ENCODE results near the gene TSHZ2.

DNA sequence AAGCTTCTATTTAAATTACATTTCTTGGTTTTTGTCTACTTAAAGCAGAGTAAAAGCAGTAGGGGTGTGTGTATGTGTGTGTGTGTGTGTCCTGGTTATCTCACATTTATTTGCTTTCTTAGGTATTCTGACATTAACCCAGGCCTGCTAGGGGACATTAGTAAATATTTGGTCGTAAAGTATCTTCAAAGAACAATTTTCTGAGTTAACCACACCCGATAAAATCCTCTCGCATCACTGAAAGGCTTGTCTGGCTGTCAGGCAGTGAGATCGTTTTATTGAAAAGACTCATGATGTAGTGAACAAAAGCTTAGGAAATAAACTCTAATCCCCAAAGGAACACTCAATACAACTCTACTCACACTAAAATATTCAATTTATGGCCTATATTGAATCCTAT lies 543.6 kb downstream of the TSHZ2 start:
- TF ChIP-seq, protein P1, sequence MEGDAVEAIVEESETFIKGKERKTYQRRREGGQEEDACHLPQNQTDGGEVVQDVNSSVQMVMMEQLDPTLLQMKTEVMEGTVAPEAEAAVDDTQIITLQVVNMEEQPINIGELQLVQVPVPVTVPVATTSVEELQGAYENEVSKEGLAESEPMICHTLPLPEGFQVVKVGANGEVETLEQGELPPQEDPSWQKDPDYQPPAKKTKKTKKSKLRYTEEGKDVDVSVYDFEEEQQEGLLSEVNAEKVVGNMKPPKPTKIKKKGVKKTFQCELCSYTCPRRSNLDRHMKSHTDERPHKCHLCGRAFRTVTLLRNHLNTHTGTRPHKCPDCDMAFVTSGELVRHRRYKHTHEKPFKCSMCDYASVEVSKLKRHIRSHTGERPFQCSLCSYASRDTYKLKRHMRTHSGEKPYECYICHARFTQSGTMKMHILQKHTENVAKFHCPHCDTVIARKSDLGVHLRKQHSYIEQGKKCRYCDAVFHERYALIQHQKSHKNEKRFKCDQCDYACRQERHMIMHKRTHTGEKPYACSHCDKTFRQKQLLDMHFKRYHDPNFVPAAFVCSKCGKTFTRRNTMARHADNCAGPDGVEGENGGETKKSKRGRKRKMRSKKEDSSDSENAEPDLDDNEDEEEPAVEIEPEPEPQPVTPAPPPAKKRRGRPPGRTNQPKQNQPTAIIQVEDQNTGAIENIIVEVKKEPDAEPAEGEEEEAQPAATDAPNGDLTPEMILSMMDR (IDR thresholded peaks at IDR 0.05): no peak
- TF ChIP-seq POLR2A (IDR thresholded peaks at IDR 0.05; ENCODE audit: low read depth) (no peak), POLR2AphosphoS5 (IDR thresholded peaks at IDR 0.05) (no peak), EP300 (IDR thresholded peaks at IDR 0.05) (no peak)

All from esophagus muscularis mucosa (tissue), 4 donors.